A549 (cell line): ENCODE results near the gene N4BP2.
A peak's percentile ranks its signal among the peaks of the same experiment; 100 is the strongest.

Experiments
- CHD2 ChIP-seq: fragments of 150-350 bp; IDR thresholded peaks from 2 replicates; pipeline ENCODE4 v1.6.1; 2014; ENCODE audit warnings: low read length; ENCODE audit not compliant: partially characterized antibody
- EP300 ChIP-seq, 2 experiments: fragments of >200 bp; sonication (Bioruptor Twin); formaldehyde crosslinking; IDR thresholded peaks; 2 replicates in 1 of 2; 3 replicates in 1 of 2; pipeline ENCODE4 v1.6.1; 2016 to 2017
- HDAC2 ChIP-seq: fragments of 200-600 bp; sonication (generic); IDR thresholded peaks from 2 replicates; pipeline ENCODE4 v1.6.1; 2016
- HOXA7 ChIP-seq: fragments of 250-450 bp; sonication (Bioruptor Pico); IDR thresholded peaks from 2 replicates; pipeline ENCODE4 v1.5.0; 2020; ENCODE audit warnings: mild to moderate bottlenecking, moderate library complexity
- JUN ChIP-seq, 2 experiments: fragments of >200 bp; sonication (Bioruptor Twin); formaldehyde crosslinking; IDR thresholded peaks; 2 replicates in 1 of 2; 3 replicates in 1 of 2; pipeline ENCODE4 v1.6.1; 2016 to 2017
- MAX ChIP-seq: IDR thresholded peaks from 2 replicates; pipeline ENCODE4 v1.6.1; 2012
- POLR2A ChIP-seq: IDR thresholded peaks from 2 replicates; pipeline ENCODE4 v1.6.1; 2012; ENCODE audit warnings: mild to moderate bottlenecking, low read length
- REST ChIP-seq: fragments of 200-600 bp; sonication (generic); IDR thresholded peaks from 2 replicates; pipeline ENCODE4 v1.6.1; 2016; ENCODE audit warnings: antibody characterized with exemption, mild to moderate bottlenecking, moderate library complexity
- RFX5 ChIP-seq: fragments of 450-650 bp; IDR thresholded peaks from 2 replicates; pipeline ENCODE4 v1.7.1; 2014; ENCODE audit warnings: antibody characterized with exemption, mild to moderate bottlenecking, moderate library complexity
- USF2 ChIP-seq: fragments of 450-650 bp; IDR thresholded peaks from 2 replicates; pipeline ENCODE4 v1.6.1; 2014; ENCODE audit warnings: antibody characterized with exemption
- TF ChIP-seq, protein P1 (sequence below): fragments of >200 bp; sonication (Bioruptor Twin); formaldehyde crosslinking; IDR thresholded peaks from 3 replicates; pipeline ENCODE4 v1.5.1; 2016

- TF ChIP-seq JUN (IDR thresholded peaks at IDR 0.05) (peak in 1 of 2 experiments; percentile 42; a peak in 3 of 5 replicates), HDAC2 (no peak), REST (no peak), USF2 (no peak), CHD2 (no peak), EP300 (IDR thresholded peaks at IDR 0.05) (0 out of 5 replicates have a peak, but pooled peaks of 1 of the 2 experiments have one; percentile 20), POLR2A (peak; percentile 46), HOXA7 (no peak), MAX (peak; percentile 54), RFX5 (no peak)
- TF ChIP-seq, protein P1, sequence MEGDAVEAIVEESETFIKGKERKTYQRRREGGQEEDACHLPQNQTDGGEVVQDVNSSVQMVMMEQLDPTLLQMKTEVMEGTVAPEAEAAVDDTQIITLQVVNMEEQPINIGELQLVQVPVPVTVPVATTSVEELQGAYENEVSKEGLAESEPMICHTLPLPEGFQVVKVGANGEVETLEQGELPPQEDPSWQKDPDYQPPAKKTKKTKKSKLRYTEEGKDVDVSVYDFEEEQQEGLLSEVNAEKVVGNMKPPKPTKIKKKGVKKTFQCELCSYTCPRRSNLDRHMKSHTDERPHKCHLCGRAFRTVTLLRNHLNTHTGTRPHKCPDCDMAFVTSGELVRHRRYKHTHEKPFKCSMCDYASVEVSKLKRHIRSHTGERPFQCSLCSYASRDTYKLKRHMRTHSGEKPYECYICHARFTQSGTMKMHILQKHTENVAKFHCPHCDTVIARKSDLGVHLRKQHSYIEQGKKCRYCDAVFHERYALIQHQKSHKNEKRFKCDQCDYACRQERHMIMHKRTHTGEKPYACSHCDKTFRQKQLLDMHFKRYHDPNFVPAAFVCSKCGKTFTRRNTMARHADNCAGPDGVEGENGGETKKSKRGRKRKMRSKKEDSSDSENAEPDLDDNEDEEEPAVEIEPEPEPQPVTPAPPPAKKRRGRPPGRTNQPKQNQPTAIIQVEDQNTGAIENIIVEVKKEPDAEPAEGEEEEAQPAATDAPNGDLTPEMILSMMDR, result peak; percentile 73
Observed at GRCh38 chr4:40056716-40057585, at the start of gene N4BP2.
